ENCODE data around the gene MXI1. TPM values are rescaled to one million over a fixed set of nuclear protein-coding genes. Genes with fewer than 3 reads are reported as not detected.

MXI1 gene
- total RNA-seq, 1 experiment from 2014 or later, result 11.0 TPM

DNA sequence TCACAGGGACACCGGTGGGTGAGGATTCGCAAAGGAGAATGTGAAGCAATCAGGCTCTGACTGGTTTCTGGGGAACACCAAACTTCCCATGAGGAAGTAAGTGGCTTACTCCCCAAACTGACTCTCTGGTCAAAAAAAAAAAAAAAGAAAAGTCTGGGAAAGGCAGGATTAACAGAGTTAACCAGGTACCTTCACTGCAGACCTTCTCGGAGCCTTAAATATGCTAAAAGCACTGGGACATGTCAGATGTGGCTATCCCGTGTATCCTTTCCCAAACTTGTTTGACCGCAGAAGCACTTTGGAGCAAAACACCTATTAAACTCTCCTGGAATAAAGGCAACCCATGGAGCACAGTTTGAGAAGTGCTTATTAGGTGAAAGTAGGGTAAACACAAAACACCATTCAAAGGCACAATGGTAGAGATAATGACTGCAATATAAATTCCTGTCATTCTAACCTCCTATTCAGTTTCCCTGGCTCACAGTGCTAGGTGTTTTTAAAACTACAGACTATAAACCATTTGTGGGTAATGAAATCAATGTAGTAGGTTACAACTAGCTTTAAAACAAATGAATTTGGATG, 44.1 kb upstream of the MXI1 start:
- Histone ChIP-seq H3K4me3 (ENCODE audit: low read depth, low read length) (no peak overlapping the region), H3K36me3 (ENCODE audit: control insufficient read depth, insufficient read depth, low read length) (no peaks in the 10 kb centered on the region), H3K9me3 (no peaks in the 10 kb centered on the region), H3K27me3 (replicated peaks; ENCODE audit: control insufficient read depth, insufficient read depth, low read length) (no peaks in the 10 kb centered on the region), H3K4me1 (peaks cover 39% of the 10 kb centered on the region)
- Mint-ChIP-seq H3K9me3 (ENCODE audit: unreplicated experiment) (no peaks in the 10 kb centered on the region), H3K27ac (ENCODE audit: unreplicated experiment) (peak overlapping the region; percentile 79), H3K4me1 (ENCODE audit: low read depth, unreplicated experiment) (peaks cover 36% of the 10 kb centered on the region), H3K36me3 (ENCODE audit: insufficient read depth, unreplicated experiment) (no peaks in the 10 kb centered on the region), H3K4me3 (ENCODE audit: unreplicated experiment) (peak overlapping the region; percentile 55), H3K27me3 (ENCODE audit: insufficient read depth, unreplicated experiment) (no peaks in the 10 kb centered on the region)
- POLR2A ChIA-PET, result interaction anchor here (1.0 kb wide), 1 partner anchor 142 kb away, joined by 3 read pairs; the partner anchor contains the start of gene SMNDC1
- TF ChIP-seq, protein P1, sequence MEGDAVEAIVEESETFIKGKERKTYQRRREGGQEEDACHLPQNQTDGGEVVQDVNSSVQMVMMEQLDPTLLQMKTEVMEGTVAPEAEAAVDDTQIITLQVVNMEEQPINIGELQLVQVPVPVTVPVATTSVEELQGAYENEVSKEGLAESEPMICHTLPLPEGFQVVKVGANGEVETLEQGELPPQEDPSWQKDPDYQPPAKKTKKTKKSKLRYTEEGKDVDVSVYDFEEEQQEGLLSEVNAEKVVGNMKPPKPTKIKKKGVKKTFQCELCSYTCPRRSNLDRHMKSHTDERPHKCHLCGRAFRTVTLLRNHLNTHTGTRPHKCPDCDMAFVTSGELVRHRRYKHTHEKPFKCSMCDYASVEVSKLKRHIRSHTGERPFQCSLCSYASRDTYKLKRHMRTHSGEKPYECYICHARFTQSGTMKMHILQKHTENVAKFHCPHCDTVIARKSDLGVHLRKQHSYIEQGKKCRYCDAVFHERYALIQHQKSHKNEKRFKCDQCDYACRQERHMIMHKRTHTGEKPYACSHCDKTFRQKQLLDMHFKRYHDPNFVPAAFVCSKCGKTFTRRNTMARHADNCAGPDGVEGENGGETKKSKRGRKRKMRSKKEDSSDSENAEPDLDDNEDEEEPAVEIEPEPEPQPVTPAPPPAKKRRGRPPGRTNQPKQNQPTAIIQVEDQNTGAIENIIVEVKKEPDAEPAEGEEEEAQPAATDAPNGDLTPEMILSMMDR (IDR thresholded peaks at IDR 0.05; ENCODE audit: insufficient read depth in 1 of 2, low read depth in 1 of 2, low read length in 1 of 2, severe bottlenecking in 1 of 2, unreplicated experiment in 1 of 2), result no peak
- DNase-seq, result peak; percentile 63 to 64
- BruUV-seq (replicated peaks), result no TSS peak
- CTCF ChIA-PET, result no interaction called here
- intact Hi-C loops (cut with micrococcal nuclease; ENCODE audit: unreplicated experiment), result loop anchor here (1.0 to 2.0 kb wide), 4 partner anchors 18 to 62 kb away; partner anchors contain the start of gene MXI1

DNA sequence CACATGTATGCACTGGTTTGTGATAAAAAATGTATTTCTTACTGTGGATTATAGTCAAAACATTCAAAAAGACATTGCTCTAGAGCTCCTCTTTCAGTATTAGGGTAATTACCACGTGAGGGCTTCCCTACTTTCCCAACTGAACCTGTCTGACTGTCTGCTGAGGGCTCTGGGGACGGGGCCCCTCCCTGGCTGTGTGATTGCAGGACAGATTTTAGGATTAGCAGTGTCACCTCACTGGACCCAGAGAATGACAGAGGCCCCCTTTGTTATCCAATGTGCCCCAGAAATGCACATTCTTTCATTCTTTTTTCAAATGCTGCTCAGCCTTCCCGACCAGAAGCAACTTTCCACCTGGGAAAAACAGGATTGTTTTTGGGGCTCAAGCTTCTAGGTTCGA, 43.6 kb upstream of the MXI1 start:
- POLR2A ChIA-PET, result interaction anchor here (1.0 kb wide), 1 partner anchor 141 kb away, joined by 3 read pairs; the partner anchor contains the start of gene SMNDC1
- H3K36me3 ChIP-seq (ENCODE audit: control insufficient read depth, insufficient read depth, low read length), result no peaks in the 10 kb centered on the region
- DNase-seq, result peak; percentile 54 to 62
- no peaks in the 10 kb centered on the region for H3K27me3 ChIP-seq (replicated peaks; ENCODE audit: control insufficient read depth, insufficient read depth, low read length)
- BruUV-seq (replicated peaks), result no TSS peak
- Mint-ChIP-seq H3K27ac (ENCODE audit: unreplicated experiment) (peak overlapping the region; percentile 79), H3K4me3 (ENCODE audit: unreplicated experiment) (peak overlapping the region; percentile 55), H3K36me3 (ENCODE audit: insufficient read depth, unreplicated experiment) (no peaks in the 10 kb centered on the region), H3K4me1 (ENCODE audit: low read depth, unreplicated experiment) (peaks cover 34% of the 10 kb centered on the region), H3K27me3 (ENCODE audit: insufficient read depth, unreplicated experiment) (no peaks in the 10 kb centered on the region), H3K9me3 (ENCODE audit: unreplicated experiment) (no peaks in the 10 kb centered on the region)
- TF ChIP-seq, protein P1 (IDR thresholded peaks at IDR 0.05; ENCODE audit: insufficient read depth in 1 of 2, low read depth in 1 of 2, low read length in 1 of 2, severe bottlenecking in 1 of 2, unreplicated experiment in 1 of 2), result no peak
- intact Hi-C loops (cut with micrococcal nuclease; ENCODE audit: unreplicated experiment), result loop anchor here (1.0 to 2.0 kb wide), 4 partner anchors 17 to 61 kb away; partner anchors contain the start of gene MXI1
- CTCF ChIA-PET, result interaction anchor here (0.7 to 1.0 kb wide), 2 partner anchors 17 to 58 kb away, joined by 4 to 5 read pairs; no protein-coding TSS in a partner anchor
- peaks cover 45% of the 10 kb centered on the region for H3K4me1 ChIP-seq
- no peaks in the 10 kb centered on the region for H3K9me3 ChIP-seq
- H3K4me3 ChIP-seq (ENCODE audit: low read depth, low read length), result no peak overlapping the region

DNA sequence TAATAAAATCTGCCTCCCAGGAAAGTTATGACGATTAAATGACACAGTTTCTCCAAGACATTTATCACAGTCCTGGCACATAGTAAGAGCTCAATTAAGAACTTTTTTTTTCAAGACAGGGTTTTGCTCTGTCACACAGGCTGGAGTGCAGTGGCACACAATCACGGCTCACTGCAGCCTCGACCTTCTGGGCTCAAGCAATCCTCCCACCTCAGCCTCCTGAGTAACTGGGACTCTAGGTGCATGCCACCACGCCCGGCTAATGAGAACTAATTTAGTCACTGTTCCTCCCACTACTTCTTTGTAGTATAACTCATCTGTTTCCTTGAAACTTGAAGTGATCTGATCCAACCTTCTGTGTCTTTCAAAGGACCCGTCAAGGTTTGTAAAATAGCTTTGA, 42.2 kb upstream of the MXI1 start:
- ChIA-PET POLR2A (interaction anchor here (0.7 kb wide), 1 partner anchor 38 kb away, joined by 8 read pairs; no protein-coding TSS in a partner anchor), CTCF (no interaction called here)
- Mint-ChIP-seq H3K4me1 (ENCODE audit: low read depth, unreplicated experiment) (peaks cover 43% of the 10 kb centered on the region), H3K9me3 (ENCODE audit: unreplicated experiment) (no peaks in the 10 kb centered on the region), H3K27me3 (ENCODE audit: insufficient read depth, unreplicated experiment) (no peaks in the 10 kb centered on the region), H3K36me3 (ENCODE audit: insufficient read depth, unreplicated experiment) (no peaks in the 10 kb centered on the region), H3K27ac (ENCODE audit: unreplicated experiment) (no peak overlapping the region), H3K4me3 (ENCODE audit: unreplicated experiment) (no peak overlapping the region)
- no peak for DNase-seq
- no peaks in the 10 kb centered on the region for H3K36me3 ChIP-seq (ENCODE audit: control insufficient read depth, insufficient read depth, low read length)
- TF ChIP-seq, protein P1 (IDR thresholded peaks at IDR 0.05; ENCODE audit: insufficient read depth in 1 of 2, low read depth in 1 of 2, low read length in 1 of 2, severe bottlenecking in 1 of 2, unreplicated experiment in 1 of 2), result no peak
- no peak overlapping the region for H3K4me3 ChIP-seq (ENCODE audit: low read depth, low read length)
- intact Hi-C loops (cut with micrococcal nuclease; ENCODE audit: unreplicated experiment), result no loop called here
- BruUV-seq (replicated peaks), result no TSS peak
- H3K4me1 ChIP-seq, result peaks cover 54% of the 10 kb centered on the region
- no peaks in the 10 kb centered on the region for H3K9me3 ChIP-seq
- no peaks in the 10 kb centered on the region for H3K27me3 ChIP-seq (replicated peaks; ENCODE audit: control insufficient read depth, insufficient read depth, low read length)

All from Caco-2 (cell line).